Activated T-helper 1 cell treated with anti-CD3 and anti-CD28 coated beads, Interleukin-2, amount 50 U/mL, for 16 hours (primary cell): ENCODE results near the gene EPC2.
"Not testable (repeated sequence)": the region's sequence is repeated elsewhere in the genome, so short reads cannot be mapped to it uniquely, and the experiment has no call there.

Source experiments
- DNase-seq, 2 donors: peaks; one replicate each; pipeline ENCODE4 v3.0.0-alpha.2; 2020; ENCODE audit warnings: low read depth in 1 of 2, low spot score in 1 of 2

The EPC2 gene

GRCh38 chr2:148721991-148722777 lies 77.6 kb downstream of the EPC2 start:
- DNase-seq, result no peak

- no peak for DNase-seq
These were observed 81.0 kb downstream of the EPC2 start for GRCh38 chr2:148725564-148725963.

- no peak for DNase-seq
These were observed 81.7 kb downstream of the EPC2 start for GRCh38 chr2:148726228-148726627.

- no peak for DNase-seq
These were observed 85.5 kb downstream of the EPC2 start for GRCh38 chr2:148730085-148730484.

- DNase-seq, result no peak
These were observed 93.2 kb downstream of the EPC2 start for GRCh38 chr2:148737742-148738141.

- DNase-seq, result no peak
These were observed 95.0 kb downstream of the EPC2 start for GRCh38 chr2:148739454-148740105.

GRCh38 chr2:148742373-148742772 lies 97.8 kb downstream of the EPC2 start:
- DNase-seq, result no peak

- DNase-seq, result no peak
These were observed 100.8 kb downstream of the EPC2 start for GRCh38 chr2:148745151-148745851.

- DNase-seq, result no peak
These were observed 102.4 kb downstream of the EPC2 start for GRCh38 chr2:148746973-148747372.

GRCh38 chr2:148751907-148752306 lies 107.4 kb downstream of the EPC2 start:
- no peak for DNase-seq

- no peak for DNase-seq
These were observed 108.4 kb downstream of the EPC2 start for GRCh38 chr2:148752977-148753376.

- no peak for DNase-seq
These were observed 110.3 kb downstream of the EPC2 start for GRCh38 chr2:148754864-148755263.

GRCh38 chr2:148756292-148756975 lies 111.9 kb downstream of the EPC2 start:
- no peak for DNase-seq

GRCh38 chr2:148764815-148765214 lies 120.3 kb downstream of the EPC2 start:
- DNase-seq, result no peak

- DNase-seq, result no peak
These were observed 125.5 kb downstream of the EPC2 start for GRCh38 chr2:148770047-148770446.

GRCh38 chr2:148781544-148781943 lies 137.0 kb downstream of the EPC2 start:
- DNase-seq, result no peak

- DNase-seq, result no peak
These were observed 144.5 kb downstream of the EPC2 start for GRCh38 chr2:148789059-148789458.

GRCh38 chr2:148790172-148790571 lies 145.6 kb downstream of the EPC2 start:
- DNase-seq, result not testable (repeated sequence)

- no peak for DNase-seq
These were observed 150.0 kb downstream of the EPC2 start for GRCh38 chr2:148794558-148794957.

GRCh38 chr2:148796735-148797512 lies 152.4 kb downstream of the EPC2 start:
- no peak for DNase-seq
